ENCODE measurements around the gene CCNJL.

CCNJL gene

DNA sequence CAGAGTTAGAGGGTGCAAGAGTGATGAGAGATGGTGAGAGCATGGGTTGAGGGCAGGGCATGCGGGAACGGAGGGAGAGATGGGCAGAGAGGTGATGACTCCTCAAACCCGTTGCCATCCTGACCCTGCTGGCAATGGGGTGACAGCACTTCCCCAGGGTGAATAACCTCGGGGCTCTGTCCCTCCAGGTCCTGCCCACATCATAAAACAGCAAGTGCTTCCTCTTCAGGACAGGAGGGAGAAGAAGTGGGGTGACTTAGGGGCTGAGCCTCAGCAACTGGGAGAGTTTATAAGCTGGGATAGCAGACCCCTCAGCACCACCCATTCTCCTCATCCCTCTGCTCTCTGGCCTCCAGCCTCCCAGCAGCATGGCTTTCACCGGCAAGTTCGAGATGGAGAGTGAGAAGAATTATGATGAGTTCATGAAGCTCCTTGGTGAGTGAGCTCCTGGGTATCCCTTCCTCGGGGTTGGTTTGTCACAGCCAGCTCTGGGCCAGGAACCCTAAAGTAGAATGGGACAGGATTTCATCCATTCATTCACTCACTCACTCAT is 83.1 kb downstream of the CCNJL start, which contains the start of gene FABP6:
TSS of gene FABP6 (plus strand) at position 317 of the 553 bp plus-strand sequence. CDS start at position 369, 52 bp downstream.
- no peak for DNase-seq (ENCODE audit: low read depth in 2 of 2)

DNA sequence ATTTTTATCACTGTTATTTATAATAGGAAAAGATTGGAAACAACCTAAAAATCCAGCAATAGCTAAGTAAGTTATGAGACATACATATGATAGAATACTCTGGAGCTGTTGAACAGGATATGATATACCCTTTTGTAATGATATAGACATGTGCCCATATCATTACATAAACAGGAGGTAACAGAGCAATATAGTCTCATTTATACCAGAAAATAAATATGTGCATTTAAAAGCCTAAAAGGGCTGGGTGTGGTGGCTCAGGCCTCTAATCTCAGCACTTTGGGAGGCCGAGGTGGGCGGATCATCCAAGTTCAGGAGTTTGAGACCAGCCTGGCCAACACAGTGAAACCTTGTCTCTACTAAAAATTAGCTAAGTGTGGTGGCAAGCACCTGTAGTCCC is 85.4 kb downstream of the CCNJL start:
- no peak for DNase-seq (ENCODE audit: low read depth in 2 of 2)

DNA sequence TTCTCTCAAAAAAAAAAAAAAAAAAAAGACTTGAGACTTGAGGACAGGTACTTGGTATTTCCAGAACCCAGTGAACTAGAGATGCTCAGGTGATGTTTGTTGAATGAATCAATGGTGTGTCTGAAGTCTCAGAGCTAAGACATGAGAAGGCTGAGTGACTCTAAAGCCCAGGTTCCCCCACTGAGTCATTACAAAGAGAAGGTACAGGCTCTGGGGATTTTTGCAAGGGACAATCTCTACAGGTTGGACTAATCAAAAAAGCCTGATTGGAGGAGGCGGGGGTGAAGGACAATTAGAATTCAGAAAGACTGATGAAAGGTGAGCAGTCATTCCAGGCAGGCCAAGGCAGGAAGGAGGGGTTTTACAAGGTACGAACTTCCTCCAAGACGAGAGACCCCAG is 91.3 kb downstream of the CCNJL start:
- no peak for DNase-seq (ENCODE audit: low read depth in 2 of 2)

DNA sequence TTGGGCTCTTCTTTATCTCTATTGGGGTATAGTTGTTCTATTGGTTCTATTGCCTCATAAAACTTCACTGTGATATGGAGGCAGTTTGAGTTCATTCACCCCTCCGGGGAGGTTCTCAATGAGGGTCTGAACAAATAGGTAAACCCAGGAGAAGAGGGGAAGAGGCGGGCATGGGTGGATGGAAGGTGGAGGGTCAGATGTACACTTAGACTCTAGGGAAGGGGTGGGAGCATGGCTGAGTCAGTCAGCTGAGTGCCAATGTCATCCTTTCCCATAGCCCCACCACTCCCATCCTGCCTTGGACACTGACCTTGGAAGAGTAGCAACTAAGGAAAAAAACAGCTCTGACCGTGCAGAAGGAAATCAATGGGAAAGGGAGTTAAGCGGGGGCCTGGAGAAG is 93.0 kb downstream of the CCNJL start:
- no peak for DNase-seq (ENCODE audit: low read depth in 2 of 2)

DNA sequence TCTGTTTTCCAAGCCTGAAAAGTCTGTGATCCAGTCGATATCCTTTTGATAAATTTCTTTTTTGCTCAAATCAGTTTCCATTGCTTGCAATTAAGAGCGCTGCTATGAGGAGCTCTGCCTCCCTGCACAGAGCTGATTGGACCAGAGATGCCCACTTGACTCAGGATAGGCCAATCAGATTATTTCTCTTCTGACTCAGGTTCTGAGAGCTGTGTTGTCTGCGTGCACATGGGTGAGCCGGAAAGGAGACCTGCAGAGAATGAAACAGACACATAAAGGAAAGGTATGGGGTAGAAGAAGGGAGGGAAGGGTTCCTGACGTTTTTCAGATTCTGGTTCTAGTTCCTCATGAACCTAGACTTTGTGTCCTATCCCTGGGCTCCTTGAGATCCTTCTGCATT is 98.8 kb downstream of the CCNJL start:
- no peak for DNase-seq (ENCODE audit: low read depth in 2 of 2)

DNA sequence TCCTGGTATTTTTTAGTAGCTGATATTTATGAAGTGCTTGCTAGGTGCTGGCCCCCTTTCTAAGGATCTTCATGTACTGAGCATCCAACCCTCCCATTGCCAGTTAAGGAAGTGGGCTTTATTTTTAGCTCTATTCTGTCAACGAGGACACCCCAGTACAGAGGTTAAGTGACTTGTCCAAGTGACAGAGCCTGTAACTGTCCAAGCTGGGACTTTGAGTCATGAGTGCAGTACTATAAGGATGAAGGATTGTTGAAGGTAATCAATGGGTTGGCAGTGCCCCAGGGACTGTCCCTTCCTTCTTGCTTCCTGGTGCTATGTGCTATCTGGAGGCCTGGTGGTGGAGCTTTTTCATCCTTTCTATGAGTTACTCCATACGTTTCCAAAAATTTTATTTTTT is 101.0 kb downstream of the CCNJL start:
- no peak for DNase-seq (ENCODE audit: low read depth in 2 of 2)

DNA sequence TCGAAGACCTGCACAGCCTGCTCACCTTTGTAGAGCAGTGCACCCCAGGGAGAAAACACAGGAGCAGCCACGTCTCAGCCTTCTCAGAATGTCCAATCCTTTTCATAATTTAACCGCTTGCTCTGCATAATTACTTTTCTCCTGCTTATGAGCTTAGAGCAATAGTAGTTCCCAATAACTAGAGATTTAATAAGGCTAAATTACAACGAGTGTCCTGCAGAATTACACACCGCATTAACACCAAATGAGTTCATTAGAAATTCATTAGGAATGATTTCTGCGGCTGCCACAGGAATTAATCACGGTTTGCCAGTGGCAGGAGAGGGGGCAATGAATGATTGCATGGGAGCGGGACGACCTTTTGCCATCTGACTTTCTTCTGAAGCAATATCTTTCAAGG is 101.8 kb downstream of the CCNJL start:
- no peak for DNase-seq (ENCODE audit: low read depth in 2 of 2)

DNA sequence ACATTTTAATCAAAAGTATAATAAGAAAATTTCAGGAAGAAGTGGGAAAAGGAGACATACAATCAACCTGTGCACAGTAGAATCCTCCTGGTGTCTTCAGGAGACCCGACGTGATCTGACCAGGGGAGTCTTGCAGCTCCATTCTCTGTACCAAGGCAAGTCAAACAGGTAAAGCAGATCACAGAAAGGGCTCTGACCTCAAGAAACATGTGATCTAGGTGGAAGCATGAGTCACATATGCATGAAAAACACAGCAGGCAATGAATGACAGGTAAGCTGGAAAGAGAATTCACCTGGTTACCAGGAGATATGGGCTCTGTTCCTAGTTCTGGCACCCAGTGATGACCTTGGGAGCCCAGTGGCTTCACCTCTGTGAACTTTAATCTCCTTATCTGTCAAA is 102.4 kb downstream of the CCNJL start:
- DNase-seq (ENCODE audit: low read depth in 2 of 2) = no peak

DNA sequence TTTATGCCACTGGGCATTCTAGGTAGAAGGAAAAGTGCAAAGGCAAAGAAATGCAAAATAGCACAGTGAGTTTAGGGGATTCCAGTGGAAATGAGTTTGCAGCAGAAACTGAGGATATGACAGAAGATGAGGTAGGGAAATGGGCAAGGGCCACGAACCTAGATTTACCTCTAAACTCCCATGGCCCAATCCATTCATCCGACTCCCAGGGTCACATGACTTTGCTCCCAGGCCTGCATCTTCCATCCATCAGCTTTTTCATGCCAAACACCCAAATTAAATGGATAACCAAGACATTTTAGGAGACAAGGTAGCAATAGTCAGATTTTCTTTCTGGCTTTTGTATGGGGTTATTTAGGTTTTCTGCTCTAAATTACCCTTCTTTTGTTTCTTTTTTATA is 105.3 kb downstream of the CCNJL start:
- no peak for DNase-seq (ENCODE audit: low read depth in 2 of 2)
